HCT116 (cell line): ENCODE data around the gene TSC2. TPM values are rescaled to one million over a fixed set of nuclear protein-coding genes. Genes with fewer than 3 reads are reported as not detected.

Experiments
- ATAC-seq: fragments of 200-7000 bp; cut with Tn5 transposase; 2 replicates; pipeline ENCODE4 v1.9.1; 2020; ENCODE audit warnings: mild to moderate bottlenecking, moderate library complexity
- BruUV-seq: library from RNA; stranded (reverse); fragments of 400-500 nt; replicated peaks from 2 replicates; lab custom pipeline; 2021; lab: Mats Ljungman, UMichigan
- CTCF ChIA-PET: fragments of 300-600 bp; sonication (Branson Sonifier 250); formaldehyde crosslinking; loops from one replicate; lab custom pipeline; 2021; ENCODE audit warnings: antibody characterized with exemption; lab: Charles Lee
- POLR2A ChIA-PET: fragments of 300-600, 350-600 bp; sonication (Branson Sonifier 250); formaldehyde crosslinking; loops from one replicate; lab custom pipeline; 2021; ENCODE audit warnings: antibody characterized with exemption; lab: Charles Lee
- RAD21 ChIA-PET, 2 experiments: fragments of 300-600 bp; sonication (Branson Sonifier 250); formaldehyde crosslinking; loops; one replicate each; lab custom pipeline; 2023; ENCODE audit warnings: low total read pairs in 2 of 2; ENCODE audit not compliant: uncharacterized antibody in 2 of 2, unreplicated experiment in 2 of 2, low non-redundant PET in 1 of 2; lab: Charles Lee
- DNase-seq: peaks from one replicate; pipeline ENCODE4 v3.0.0-alpha.2; 2010; ENCODE audit warnings: low read depth, low spot score
- H2AFZ ChIP-seq: fragments of 200-600 bp; shearing (Covaris generic), sonication (generic); 2 replicates; pipeline ENCODE4 v1.6.1; 2017; ENCODE audit warnings: low read depth, mixed run types, mixed read lengths, antibody characterized with exemption, low read length; ENCODE audit not compliant: poor library complexity, severe bottlenecking
- H3K27ac ChIP-seq: 2 replicates; pipeline ENCODE4 v1.5.1; 2012; ENCODE audit warnings: low read depth, low read length
- H3K27me3 ChIP-seq: fragments of 200-600 bp; sonication (generic); 2 replicates; pipeline ENCODE4 v1.6.1; 2016; ENCODE audit warnings: mixed run types, low read length, mixed read lengths; ENCODE audit not compliant: insufficient read depth
- H3K36me3 ChIP-seq, 2 experiments: fragments of 200-500 bp in 1 of 2; fragments of 200-600 bp in 1 of 2; sonication (Bioruptor generic) in 1 of 2; sonication (generic) in 1 of 2; 2 replicates each; pipeline versions ENCODE4 v1.5.1 to v1.6.1; 2014 to 2016; ENCODE audit warnings: low read length in 2 of 2, inconsistent platforms in 1 of 2, mixed read lengths in 1 of 2, mixed run types in 1 of 2; ENCODE audit not compliant: insufficient read depth in 2 of 2, control insufficient read depth in 1 of 2
- H3K4me1 ChIP-seq, 2 experiments: fragments of 200-600 bp in 1 of 2; sonication (generic) in 1 of 2; 2 replicates each; pipeline versions ENCODE4 v1.5.1 to v1.6.1; 2012 to 2017; ENCODE audit warnings: low read length in 2 of 2, inconsistent platforms in 1 of 2, mild to moderate bottlenecking in 1 of 2, mixed read lengths in 1 of 2, mixed run types in 1 of 2, moderate library complexity in 1 of 2; ENCODE audit not compliant: insufficient read depth in 2 of 2, control insufficient read depth in 1 of 2
- H3K4me2 ChIP-seq: fragments of 200-600 bp; sonication (generic); 2 replicates; pipeline ENCODE4 v1.6.1; 2017; ENCODE audit warnings: mixed run types, low read length, mixed read lengths
- H3K4me3 ChIP-seq, 2 experiments: fragments of 200-600 bp in 1 of 2; sonication (generic) in 1 of 2; replicated peaks in 1 of 2; 2 replicates each; pipeline ENCODE4 v1.5.1; 2011 to 2016; ENCODE audit warnings: low read length in 2 of 2, control low read depth in 1 of 2, low read depth in 1 of 2, mild to moderate bottlenecking in 1 of 2, mixed read lengths in 1 of 2, mixed run types in 1 of 2
- H3K79me2 ChIP-seq: fragments of 200-600 bp; sonication (generic); 2 replicates; pipeline ENCODE4 v1.6.1; 2017; ENCODE audit warnings: mild to moderate bottlenecking, mixed run types, low read length, moderate library complexity, mixed read lengths; ENCODE audit not compliant: insufficient read depth
- H3K9ac ChIP-seq: fragments of 200-600 bp; sonication (generic); 2 replicates; pipeline ENCODE4 v1.6.1; 2016; ENCODE audit warnings: low read length, mixed read lengths
- H3K9me2 ChIP-seq: fragments of 200-600 bp; sonication (generic), shearing (Covaris generic); 2 replicates; pipeline ENCODE4 v1.6.1; 2017; ENCODE audit warnings: mixed run types, mild to moderate bottlenecking, moderate library complexity; ENCODE audit not compliant: insufficient read depth
- H3K9me3 ChIP-seq, 2 experiments: fragments of 200-500 bp in 1 of 2; fragments of 200-600 bp in 1 of 2; sonication (Bioruptor generic) in 1 of 2; sonication (generic) in 1 of 2; 2 replicates each; pipeline ENCODE4 v1.6.1; 2014 to 2017; ENCODE audit warnings: low read length in 2 of 2, mixed read lengths in 2 of 2, inconsistent platforms in 1 of 2, low read depth in 1 of 2, mild to moderate bottlenecking in 1 of 2, mixed run types in 1 of 2, moderate library complexity in 1 of 2; ENCODE audit not compliant: control insufficient read depth in 1 of 2, insufficient read depth in 1 of 2
- H4K20me1 ChIP-seq: fragments of 200-600 bp; sonication (generic), shearing (Covaris generic); 2 replicates; pipeline ENCODE4 v1.6.1; 2017; ENCODE audit warnings: mixed run types, mild to moderate bottlenecking, moderate library complexity; ENCODE audit not compliant: insufficient read depth
- CEBPB ChIP-seq: IDR thresholded peaks from 2 replicates; pipeline ENCODE4 v1.6.1; 2012; ENCODE audit warnings: low read depth
- EGR1 ChIP-seq: IDR thresholded peaks from 2 replicates; pipeline ENCODE4 v1.6.1; 2012; ENCODE audit warnings: low read depth
- ELF1 ChIP-seq: IDR thresholded peaks from 2 replicates; pipeline ENCODE4 v1.6.1; 2012; ENCODE audit warnings: low read depth, borderline replicate concordance
- EZH2phosphoT487 ChIP-seq: fragments of 200-600 bp; IDR thresholded peaks from 2 replicates; pipeline ENCODE4 v1.6.1; 2018; ENCODE audit warnings: antibody characterized with exemption, borderline replicate concordance
- FOSL1 ChIP-seq: IDR thresholded peaks from 2 replicates; pipeline ENCODE4 v1.6.1; 2012; ENCODE audit warnings: low read depth
- JUND ChIP-seq: IDR thresholded peaks from 2 replicates; pipeline ENCODE4 v1.6.1; 2012
- SP1 ChIP-seq: IDR thresholded peaks from 2 replicates; pipeline ENCODE4 v1.6.1; 2012; ENCODE audit warnings: low read depth
- TCF7L2 ChIP-seq: IDR thresholded peaks from 2 replicates; pipeline ENCODE4 v1.7.0; 2011; ENCODE audit warnings: borderline replicate concordance, inconsistent platforms; ENCODE audit not compliant: insufficient read depth, insufficient read length; ENCODE audit errors: extremely low read depth
- YY1 ChIP-seq: IDR thresholded peaks from 2 replicates; pipeline ENCODE4 v1.6.1; 2011; ENCODE audit warnings: low read length, low read depth, moderate library complexity, mild to moderate bottlenecking; ENCODE audit not compliant: insufficient replicate concordance; ENCODE audit errors: extremely low read depth
- ZFX ChIP-seq: fragments of 450-650 bp; IDR thresholded peaks from 2 replicates; pipeline ENCODE4 v1.6.1; 2017
- ZNF274 ChIP-seq: fragments of 200-500 bp; sonication (Bioruptor generic); IDR thresholded peaks from 2 replicates; pipeline ENCODE4 v1.6.1; 2014; ENCODE audit warnings: mild to moderate bottlenecking, low read depth, low read length, inconsistent platforms
- intact Hi-C: fragments of 100-400 bp; cut with micrococcal nuclease; formaldehyde crosslinking; loops from 2 replicates; pipeline ENCODE4 v1.10.0; 2022
- total RNA-seq: library from RNA; stranded (reverse); gene quantifications from one replicate; pipeline ENCODE4 v1.2.1, GENCODE V29; 2021; ENCODE audit not compliant: unreplicated experiment
- TF ChIP-seq, protein P1 (sequence below): IDR thresholded peaks from 2 replicates; pipeline ENCODE4 v1.6.1; 2012
- TF ChIP-seq, protein P2 (sequence below): IDR thresholded peaks from 2 replicates; pipeline ENCODE4 v1.6.1; 2012; ENCODE audit warnings: low read depth
- TF ChIP-seq, protein P3 (sequence below), 3 experiments: fragments of 200-600 bp in 1 of 3; sonication (generic) in 1 of 3; IDR thresholded peaks in 2 of 3; conservative IDR thresholded peaks in 1 of 3; 2 replicates each; pipeline ENCODE4 v1.5.1; 2012 to 2017; ENCODE audit warnings: low read depth in 2 of 3, low read length in 2 of 3, antibody characterized with exemption in 1 of 3, borderline replicate concordance in 1 of 3, control low read depth in 1 of 3, mild to moderate bottlenecking in 1 of 3, mixed read lengths in 1 of 3, mixed run types in 1 of 3, moderate library complexity in 1 of 3; ENCODE audit not compliant: insufficient read depth in 1 of 3
- TF ChIP-seq, protein P4 (sequence below): IDR thresholded peaks from 2 replicates; pipeline ENCODE4 v1.6.1; 2012

The TSC2 gene
- total RNA-seq, 1 experiment from 2014 or later = 74.1 TPM

DNA sequence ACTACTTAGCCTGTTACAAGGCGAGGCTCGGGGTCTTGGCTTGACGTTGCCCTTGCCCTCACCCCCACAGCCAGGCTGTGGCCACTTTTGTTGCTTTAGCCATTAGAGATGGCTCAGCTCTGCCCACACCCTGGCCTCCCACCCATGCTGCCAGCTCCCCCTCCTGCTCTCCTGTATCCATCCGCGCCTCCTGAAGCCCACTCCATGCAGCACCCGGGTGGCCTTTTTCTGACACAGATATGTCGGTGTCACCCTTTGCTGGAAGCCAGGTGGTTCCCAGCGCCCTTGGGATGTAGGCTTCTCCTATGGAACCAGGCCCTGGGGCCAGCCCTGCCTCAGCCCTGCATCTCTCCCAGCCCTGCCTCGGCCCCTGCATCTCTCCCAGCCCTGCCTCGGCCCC lies 9.7 kb downstream of the TSC2 start:
- H3K36me3 ChIP-seq = no peaks in the 10 kb centered on the region; a peak in 2 of 4 replicates
- H4K20me1 ChIP-seq = no peaks in the 10 kb centered on the region
- DNase-seq = no peak
- H3K4me1 ChIP-seq = no peaks in the 10 kb centered on the region
- no peaks in the 10 kb centered on the region for H3K9me2 ChIP-seq
- CTCF ChIA-PET = interaction anchor here (0.7 kb wide), 1 partner anchor 83 kb away, joined by 3 read pairs; no protein-coding TSS in a partner anchor
- H3K27me3 ChIP-seq = no peaks in the 10 kb centered on the region
- H3K27ac ChIP-seq = no peak overlapping the region
- intact Hi-C loops = no loop called here
- no peaks in the 10 kb centered on the region for H3K9me3 ChIP-seq
- no peak; the same call in 1 of the 2 replicates for ATAC-seq
- H3K4me3 ChIP-seq = no peak overlapping the region
- RAD21 ChIA-PET = no interaction called here
- POLR2A ChIA-PET = no interaction called here
- BruUV-seq = no TSS peak
- no peaks in the 10 kb centered on the region for H3K79me2 ChIP-seq
- H3K4me2 ChIP-seq = no peak overlapping the region
- H3K9ac ChIP-seq = no peak overlapping the region
- TF ChIP-seq JUND = no peak
- no peak for TF ChIP-seq EGR1
- TF ChIP-seq, protein P1, sequence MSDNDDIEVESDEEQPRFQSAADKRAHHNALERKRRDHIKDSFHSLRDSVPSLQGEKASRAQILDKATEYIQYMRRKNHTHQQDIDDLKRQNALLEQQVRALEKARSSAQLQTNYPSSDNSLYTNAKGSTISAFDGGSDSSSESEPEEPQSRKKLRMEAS = no peak
- TF ChIP-seq TCF7L2 = no peak
- TF ChIP-seq, protein P2, sequence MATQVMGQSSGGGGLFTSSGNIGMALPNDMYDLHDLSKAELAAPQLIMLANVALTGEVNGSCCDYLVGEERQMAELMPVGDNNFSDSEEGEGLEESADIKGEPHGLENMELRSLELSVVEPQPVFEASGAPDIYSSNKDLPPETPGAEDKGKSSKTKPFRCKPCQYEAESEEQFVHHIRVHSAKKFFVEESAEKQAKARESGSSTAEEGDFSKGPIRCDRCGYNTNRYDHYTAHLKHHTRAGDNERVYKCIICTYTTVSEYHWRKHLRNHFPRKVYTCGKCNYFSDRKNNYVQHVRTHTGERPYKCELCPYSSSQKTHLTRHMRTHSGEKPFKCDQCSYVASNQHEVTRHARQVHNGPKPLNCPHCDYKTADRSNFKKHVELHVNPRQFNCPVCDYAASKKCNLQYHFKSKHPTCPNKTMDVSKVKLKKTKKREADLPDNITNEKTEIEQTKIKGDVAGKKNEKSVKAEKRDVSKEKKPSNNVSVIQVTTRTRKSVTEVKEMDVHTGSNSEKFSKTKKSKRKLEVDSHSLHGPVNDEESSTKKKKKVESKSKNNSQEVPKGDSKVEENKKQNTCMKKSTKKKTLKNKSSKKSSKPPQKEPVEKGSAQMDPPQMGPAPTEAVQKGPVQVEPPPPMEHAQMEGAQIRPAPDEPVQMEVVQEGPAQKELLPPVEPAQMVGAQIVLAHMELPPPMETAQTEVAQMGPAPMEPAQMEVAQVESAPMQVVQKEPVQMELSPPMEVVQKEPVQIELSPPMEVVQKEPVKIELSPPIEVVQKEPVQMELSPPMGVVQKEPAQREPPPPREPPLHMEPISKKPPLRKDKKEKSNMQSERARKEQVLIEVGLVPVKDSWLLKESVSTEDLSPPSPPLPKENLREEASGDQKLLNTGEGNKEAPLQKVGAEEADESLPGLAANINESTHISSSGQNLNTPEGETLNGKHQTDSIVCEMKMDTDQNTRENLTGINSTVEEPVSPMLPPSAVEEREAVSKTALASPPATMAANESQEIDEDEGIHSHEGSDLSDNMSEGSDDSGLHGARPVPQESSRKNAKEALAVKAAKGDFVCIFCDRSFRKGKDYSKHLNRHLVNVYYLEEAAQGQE = no peak
- TF ChIP-seq SP1 = no peak
- no peak for TF ChIP-seq ELF1
- TF ChIP-seq ZFX = no peak
- TF ChIP-seq, protein P3, sequence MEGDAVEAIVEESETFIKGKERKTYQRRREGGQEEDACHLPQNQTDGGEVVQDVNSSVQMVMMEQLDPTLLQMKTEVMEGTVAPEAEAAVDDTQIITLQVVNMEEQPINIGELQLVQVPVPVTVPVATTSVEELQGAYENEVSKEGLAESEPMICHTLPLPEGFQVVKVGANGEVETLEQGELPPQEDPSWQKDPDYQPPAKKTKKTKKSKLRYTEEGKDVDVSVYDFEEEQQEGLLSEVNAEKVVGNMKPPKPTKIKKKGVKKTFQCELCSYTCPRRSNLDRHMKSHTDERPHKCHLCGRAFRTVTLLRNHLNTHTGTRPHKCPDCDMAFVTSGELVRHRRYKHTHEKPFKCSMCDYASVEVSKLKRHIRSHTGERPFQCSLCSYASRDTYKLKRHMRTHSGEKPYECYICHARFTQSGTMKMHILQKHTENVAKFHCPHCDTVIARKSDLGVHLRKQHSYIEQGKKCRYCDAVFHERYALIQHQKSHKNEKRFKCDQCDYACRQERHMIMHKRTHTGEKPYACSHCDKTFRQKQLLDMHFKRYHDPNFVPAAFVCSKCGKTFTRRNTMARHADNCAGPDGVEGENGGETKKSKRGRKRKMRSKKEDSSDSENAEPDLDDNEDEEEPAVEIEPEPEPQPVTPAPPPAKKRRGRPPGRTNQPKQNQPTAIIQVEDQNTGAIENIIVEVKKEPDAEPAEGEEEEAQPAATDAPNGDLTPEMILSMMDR (IDR thresholded peaks at IDR 0.05 in 2 of 3, conservative IDR thresholded peaks at IDR 0.05 in 1 of 3; ENCODE audit: borderline replicate concordance in 1 of 3, insufficient read depth in 1 of 3, low read depth in 2 of 3, low read length in 2 of 3) = no peak
- TF ChIP-seq EZH2phosphoT487 = no peak
- TF ChIP-seq ZNF274 = no peak
- no peak for TF ChIP-seq FOSL1
- TF ChIP-seq YY1 = no peak
- no peak for TF ChIP-seq CEBPB
- TF ChIP-seq, protein P4, sequence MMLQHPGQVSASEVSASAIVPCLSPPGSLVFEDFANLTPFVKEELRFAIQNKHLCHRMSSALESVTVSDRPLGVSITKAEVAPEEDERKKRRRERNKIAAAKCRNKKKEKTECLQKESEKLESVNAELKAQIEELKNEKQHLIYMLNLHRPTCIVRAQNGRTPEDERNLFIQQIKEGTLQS = no peak
- TF ChIP-seq, all 23 proteins: peak for 0
- H2AFZ ChIP-seq = no peak overlapping the region
